ENCODE data around the gene PGRMC1. TPM values are rescaled to one million over a fixed set of nuclear protein-coding genes. Genes with fewer than 3 reads are reported as not detected.
A peak's percentile ranks its signal among the peaks of the same experiment; 100 is the strongest.
"Not testable (repeated sequence)": the region's sequence is repeated elsewhere in the genome, so short reads cannot be mapped to it uniquely, and the experiment has no call there.

Gene PGRMC1
- total RNA-seq, 3 donors from 2014 or later, result 102 to 126 (median 114) TPM

- peak; percentile 22 for ATAC-seq
- intact Hi-C loops (cut with DNase I, micrococcal nuclease), result no loop called here
- Histone ChIP-seq H3K36me3 (ENCODE audit: low read depth) (no peaks in the 10 kb centered on the region), H3K4me3 (no peak overlapping the region), H3K9me3 (no peaks in the 10 kb centered on the region), H3K4me1 (ENCODE audit: low read depth) (no peaks in the 10 kb centered on the region)
- no peak for TF ChIP-seq CTCF (IDR thresholded peaks at IDR 0.05)
- peak in 1 of 3 donors; percentile 1 for DNase-seq
Observed at GRCh38 chrX:119190091-119190681, 45.9 kb upstream of the PGRMC1 start.

DNA sequence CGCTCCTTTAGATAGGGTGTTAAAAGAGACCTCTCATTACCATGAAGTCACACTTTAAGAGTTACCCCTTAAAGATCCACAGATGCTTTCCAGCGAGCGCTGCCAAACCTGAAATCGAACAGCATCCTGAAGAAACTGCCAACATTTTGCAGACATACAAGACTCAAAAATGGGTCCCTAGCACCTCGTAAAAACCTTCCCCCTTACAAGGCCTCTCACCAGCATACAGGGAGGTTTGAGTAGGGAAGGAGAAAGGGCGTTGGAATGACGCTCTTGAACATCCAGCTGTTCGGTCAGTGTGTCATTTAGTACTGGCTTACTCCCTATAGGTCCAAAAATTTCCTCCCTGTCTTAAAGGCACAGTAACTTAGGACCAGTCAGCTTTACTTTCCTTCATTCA is 45.3 kb upstream of the PGRMC1 start:
- H3K36me3 ChIP-seq (ENCODE audit: low read depth), result no peaks in the 10 kb centered on the region
- no peak overlapping the region for H3K4me3 ChIP-seq
- DNase-seq (no peak), ATAC-seq (peak; percentile 31)
- intact Hi-C loops (cut with DNase I, micrococcal nuclease), result no loop called here
- no peaks in the 10 kb centered on the region for H3K4me1 ChIP-seq (ENCODE audit: low read depth)
- TF ChIP-seq CTCF (IDR thresholded peaks at IDR 0.05), result no peak
- no peaks in the 10 kb centered on the region for H3K9me3 ChIP-seq

GRCh38 chrX:119194621-119195020 is 41.5 kb upstream of the PGRMC1 start:
- no peaks in the 10 kb centered on the region for H3K4me1 ChIP-seq (ENCODE audit: low read depth)
- H3K9me3 ChIP-seq, result no peaks in the 10 kb centered on the region
- no peak for TF ChIP-seq CTCF (IDR thresholded peaks at IDR 0.05)
- ATAC-seq (no peak), DNase-seq (no peak)
- intact Hi-C loops (cut with DNase I, micrococcal nuclease), result no loop called here
- no peaks in the 10 kb centered on the region for H3K36me3 ChIP-seq (ENCODE audit: low read depth)
- no peak overlapping the region for H3K4me3 ChIP-seq

DNA sequence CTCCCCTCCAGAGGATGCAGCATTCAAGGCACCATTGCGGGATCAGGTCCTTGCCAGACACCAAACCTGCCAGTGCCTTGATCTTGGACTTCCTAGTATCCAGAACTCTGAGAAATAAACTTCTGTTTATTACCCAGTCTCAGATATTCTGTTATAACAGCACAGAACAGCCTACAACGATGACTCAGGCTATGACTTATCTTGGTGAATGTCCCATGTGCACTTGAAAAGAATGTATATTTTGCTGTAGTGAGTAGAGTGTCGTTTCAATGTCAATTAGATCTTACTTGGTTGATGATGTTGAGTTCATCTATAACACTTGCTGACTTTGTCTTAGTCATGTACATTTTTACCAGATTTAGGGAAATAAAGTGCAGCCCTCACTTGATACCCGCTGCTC is 34.5 kb upstream of the PGRMC1 start:
- Histone ChIP-seq H3K4me1 (ENCODE audit: low read depth) (no peaks in the 10 kb centered on the region), H3K36me3 (ENCODE audit: low read depth) (no peaks in the 10 kb centered on the region), H3K9me3 (no peaks in the 10 kb centered on the region), H3K4me3 (no peak overlapping the region)
- DNase-seq (no peak), ATAC-seq (no peak)
- no peak for TF ChIP-seq CTCF (IDR thresholded peaks at IDR 0.05)
- intact Hi-C loops (cut with DNase I, micrococcal nuclease), result no loop called here

GRCh38 chrX:119206203-119206602 is 29.9 kb upstream of the PGRMC1 start:
- no peaks in the 10 kb centered on the region for H3K4me1 ChIP-seq (ENCODE audit: low read depth)
- no peaks in the 10 kb centered on the region for H3K36me3 ChIP-seq (ENCODE audit: low read depth)
- intact Hi-C loops (cut with DNase I, micrococcal nuclease), result no loop called here
- no peaks in the 10 kb centered on the region for H3K9me3 ChIP-seq
- TF ChIP-seq CTCF (IDR thresholded peaks at IDR 0.05), result no peak
- DNase-seq (no peak), ATAC-seq (no peak)
- no peak overlapping the region for H3K4me3 ChIP-seq

- H3K36me3 ChIP-seq (ENCODE audit: low read depth); intact Hi-C loops (cut with DNase I, micrococcal nuclease); ATAC-seq; H3K4me3 ChIP-seq; H3K9me3 ChIP-seq; H3K4me1 ChIP-seq (ENCODE audit: low read depth); DNase-seq: not testable (repeated sequence)
Observed at GRCh38 chrX:119207483-119207882, 28.6 kb upstream of the PGRMC1 start.
